Measurements from ENCODE around the gene RPH3AL. TPM values are rescaled to one million over a fixed set of nuclear protein-coding genes. Genes with fewer than 3 reads are reported as not detected.

Gene RPH3AL
- total RNA-seq, 1 donor from 2014 or later = 10.0 TPM

Other genes starting within 250 kb of the RPH3AL start
- gene SCGB1C2, start 215.2 kb downstream of the RPH3AL start, total RNA-seq = not detected in 2 replicates
- 10.5 and 28.8 TPM in 2 replicates for gene DOC2B, start 171.2 kb downstream of the RPH3AL start, total RNA-seq
- gene RFLNB, start 93.1 kb upstream of the RPH3AL start, total RNA-seq = 12.3 and 15.4 TPM in 2 replicates